Astrocyte (in vitro differentiated cells and primary cell): ENCODE results near the gene JCHAIN. TPM values are rescaled to one million over a fixed set of nuclear protein-coding genes. Genes with fewer than 3 reads are reported as not detected.

Source experiments
- DNase-seq: peaks from one replicate; pipeline ENCODE4 v3.0.0-alpha.2; 2010; ENCODE audit warnings: low read depth
- FAIRE-seq: peaks from 2 replicates; lab custom pipeline; 2011; peaks lifted over from hg19 to GRCh38; lab: Jason Lieb, UNC
- H2AFZ ChIP-seq: 2 replicates; pipeline ENCODE4 v1.6.0; 2012; ENCODE audit warnings: low read depth, low read length, inconsistent platforms
- H3K27ac ChIP-seq: 2 replicates; pipeline ENCODE4 v1.5.1; 2011; ENCODE audit warnings: low read depth, low read length, inconsistent platforms
- H3K27me3 ChIP-seq: 2 replicates; pipeline ENCODE4 v1.6.0; 2011; ENCODE audit warnings: low read length, inconsistent platforms; ENCODE audit not compliant: insufficient read depth
- H3K36me3 ChIP-seq: 2 replicates; pipeline ENCODE4 v1.5.1; 2011; ENCODE audit warnings: low read length, inconsistent platforms; ENCODE audit not compliant: insufficient read depth
- H3K4me1 ChIP-seq: 2 replicates; pipeline ENCODE4 v1.5.1; 2011; ENCODE audit warnings: low read length, inconsistent platforms; ENCODE audit not compliant: insufficient read depth
- H3K4me2 ChIP-seq: 2 replicates; pipeline ENCODE4 v1.6.0; 2012; ENCODE audit warnings: low read length, inconsistent platforms
- H3K4me3 ChIP-seq: 2 replicates; pipeline ENCODE4 v1.5.1; 2011; ENCODE audit warnings: low read depth, mild to moderate bottlenecking, low read length, inconsistent platforms; ENCODE audit not compliant: insufficient read depth
- H3K79me2 ChIP-seq: 2 replicates; pipeline ENCODE4 v1.6.0; 2012; ENCODE audit warnings: mild to moderate bottlenecking, low read length, inconsistent platforms; ENCODE audit not compliant: insufficient read depth
- H3K9ac ChIP-seq: 2 replicates; pipeline ENCODE4 v1.6.0; 2012; ENCODE audit warnings: mild to moderate bottlenecking, low read length, inconsistent platforms
- H3K9me3 ChIP-seq: 2 replicates; pipeline ENCODE4 v1.5.1; 2012; ENCODE audit warnings: low read depth, mild to moderate bottlenecking, low read length, inconsistent platforms; ENCODE audit not compliant: insufficient read depth
- H4K20me1 ChIP-seq: 2 replicates; pipeline ENCODE4 v1.6.0; 2012; ENCODE audit warnings: low read length, inconsistent platforms; ENCODE audit not compliant: insufficient read depth
- H3K27ac Mint-ChIP-seq: one replicate; pipeline ENCODE4 v1.8.0; 2021; ENCODE audit warnings: mild to moderate bottlenecking, mixed read lengths; ENCODE audit not compliant: unreplicated experiment
- H3K27me3 Mint-ChIP-seq: one replicate; pipeline ENCODE4 v1.8.0; 2021; ENCODE audit warnings: low read depth, mixed read lengths; ENCODE audit not compliant: unreplicated experiment
- H3K36me3 Mint-ChIP-seq: one replicate; pipeline ENCODE4 v1.8.0; 2021; ENCODE audit warnings: low read depth, mixed read lengths; ENCODE audit not compliant: unreplicated experiment
- H3K4me1 Mint-ChIP-seq: one replicate; pipeline ENCODE4 v1.8.0; 2021; ENCODE audit warnings: low read depth, mixed read lengths; ENCODE audit not compliant: unreplicated experiment
- H3K4me3 Mint-ChIP-seq: one replicate; pipeline ENCODE4 v1.8.0; 2021; ENCODE audit warnings: mild to moderate bottlenecking, moderate library complexity, mixed read lengths; ENCODE audit not compliant: unreplicated experiment
- H3K9me3 Mint-ChIP-seq: one replicate; pipeline ENCODE4 v1.8.0; 2021; ENCODE audit warnings: mild to moderate bottlenecking, mixed read lengths; ENCODE audit not compliant: unreplicated experiment
- CTCF ChIP-seq: IDR thresholded peaks from 2 replicates; pipeline ENCODE4 v1.5.1; 2011; ENCODE audit warnings: low read depth, mild to moderate bottlenecking, inconsistent platforms, low read length, moderate library complexity; ENCODE audit not compliant: insufficient read depth
- EZH2 ChIP-seq: IDR thresholded peaks from 2 replicates; pipeline ENCODE4 v1.6.1; 2012; ENCODE audit warnings: mild to moderate bottlenecking, low read length, inconsistent platforms; ENCODE audit not compliant: insufficient read depth
- total RNA-seq: library from RNA; stranded (reverse); gene quantifications from 2 replicates; pipeline ENCODE4 v1.2.1, GENCODE V29; 2021

The JCHAIN gene
- total RNA-seq, 1 donor from 2014 or later, result not detected

- TF ChIP-seq CTCF (no peak), EZH2 (no peak)
- no peaks in the 10 kb centered on the region for H3K27me3 ChIP-seq
- no peak overlapping the region for H3K4me3 Mint-ChIP-seq
- no peak overlapping the region for H3K4me2 ChIP-seq
- no peaks in the 10 kb centered on the region for H3K4me1 ChIP-seq
- H3K27ac ChIP-seq, result no peak overlapping the region
- no peaks in the 10 kb centered on the region for H3K36me3 ChIP-seq
- FAIRE-seq (no peak), DNase-seq (no peak)
- no peaks in the 10 kb centered on the region for H3K36me3 Mint-ChIP-seq
- H4K20me1 ChIP-seq, result no peaks in the 10 kb centered on the region
- H3K9ac ChIP-seq, result no peak overlapping the region
- no peaks in the 10 kb centered on the region for H3K27me3 Mint-ChIP-seq
- H2AFZ ChIP-seq, result no peak overlapping the region
- H3K79me2 ChIP-seq, result no peaks in the 10 kb centered on the region
- peaks cover 7% of the 10 kb centered on the region for H3K4me1 Mint-ChIP-seq
- no peaks in the 10 kb centered on the region for H3K9me3 ChIP-seq
- H3K9me3 Mint-ChIP-seq, result no peaks in the 10 kb centered on the region
- no peak overlapping the region for H3K27ac Mint-ChIP-seq
- H3K4me3 ChIP-seq, result no peak overlapping the region
Observed at GRCh38 chr4:70637239-70637913, 28.9 kb downstream of the JCHAIN start.

DNA sequence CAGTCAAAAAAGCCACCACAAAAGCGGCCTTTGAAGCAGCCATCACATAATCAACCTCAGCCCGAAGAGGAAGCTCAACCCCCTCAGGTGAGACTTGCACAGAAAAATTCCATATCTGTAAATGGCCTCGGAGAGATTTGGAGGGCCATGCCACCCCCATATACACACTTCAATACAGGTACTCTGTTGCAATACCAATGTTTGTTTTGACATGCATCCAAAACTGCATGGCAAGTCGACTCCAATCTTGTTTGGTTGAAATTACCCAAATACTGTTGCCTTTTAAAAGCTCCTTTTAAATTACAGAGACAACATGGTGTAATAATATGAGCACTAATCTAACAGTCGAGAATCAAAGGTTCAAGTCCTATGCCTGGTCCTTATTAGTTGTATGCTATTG is 31.8 kb downstream of the JCHAIN start:
- H3K9me3 ChIP-seq, result no peaks in the 10 kb centered on the region
- H3K9ac ChIP-seq, result no peak overlapping the region
- H3K79me2 ChIP-seq, result no peaks in the 10 kb centered on the region
- no peak for TF ChIP-seq CTCF
- TF ChIP-seq EZH2, result no peak
- Mint-ChIP-seq H3K4me1 (peaks cover 23% of the 10 kb centered on the region), H3K27ac (no peak overlapping the region), H3K27me3 (no peaks in the 10 kb centered on the region), H3K4me3 (no peak overlapping the region), H3K9me3 (no peaks in the 10 kb centered on the region), H3K36me3 (no peaks in the 10 kb centered on the region)
- DNase-seq, result no peak
- H3K4me2 ChIP-seq, result no peak overlapping the region
- H3K36me3 ChIP-seq, result no peaks in the 10 kb centered on the region
- no peak overlapping the region for H3K27ac ChIP-seq
- no peak overlapping the region for H3K4me3 ChIP-seq
- no peak overlapping the region for H2AFZ ChIP-seq
- no peak for FAIRE-seq
- peaks cover 5% of the 10 kb centered on the region for H3K4me1 ChIP-seq
- H4K20me1 ChIP-seq, result no peaks in the 10 kb centered on the region
- H3K27me3 ChIP-seq, result no peaks in the 10 kb centered on the region

DNA sequence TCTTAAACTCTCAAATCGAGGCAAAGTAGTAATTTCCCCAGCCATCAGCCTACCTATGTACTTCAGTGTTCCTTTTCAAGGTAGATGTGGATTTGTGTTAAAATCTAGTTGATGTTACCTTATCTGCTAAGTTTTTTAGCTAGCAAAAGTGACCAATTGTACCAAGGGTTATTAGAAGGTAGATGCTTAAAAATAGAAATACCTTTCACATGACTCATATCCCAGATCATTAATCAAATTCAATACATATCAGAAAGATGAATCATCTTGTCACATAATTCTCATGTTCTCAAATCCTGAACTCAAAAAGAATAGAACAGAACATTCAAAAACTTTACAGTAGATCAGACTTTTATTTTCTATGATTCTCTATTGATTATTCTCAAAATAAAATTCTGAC is 34.3 kb downstream of the JCHAIN start:
- Histone ChIP-seq H3K79me2 (no peaks in the 10 kb centered on the region), H3K27ac (peak overlapping the region; percentile 31), H3K9me3 (no peaks in the 10 kb centered on the region), H3K27me3 (no peaks in the 10 kb centered on the region), H3K36me3 (no peaks in the 10 kb centered on the region), H3K4me1 (peaks cover 5% of the 10 kb centered on the region), H3K4me2 (peak overlapping the region; percentile 47), H4K20me1 (no peaks in the 10 kb centered on the region), H3K9ac (no peak overlapping the region), H3K4me3 (no peak overlapping the region), H2AFZ (no peak overlapping the region)
- no peak overlapping the region for H3K4me3 Mint-ChIP-seq
- H3K9me3 Mint-ChIP-seq, result no peaks in the 10 kb centered on the region
- peaks cover 16% of the 10 kb centered on the region for H3K4me1 Mint-ChIP-seq
- peak overlapping the region; percentile 8 for H3K27ac Mint-ChIP-seq
- DNase-seq (peak; percentile 69), FAIRE-seq (peak; percentile 72)
- no peak for TF ChIP-seq CTCF
- no peak for TF ChIP-seq EZH2
- no peaks in the 10 kb centered on the region for H3K36me3 Mint-ChIP-seq
- no peaks in the 10 kb centered on the region for H3K27me3 Mint-ChIP-seq
